Measurements from ENCODE around the gene WNT7B.

The WNT7B gene

GRCh38 chr22:45994491-45995404, 17.8 kb upstream of the WNT7B start:
- no peak for DNase-seq

DNA sequence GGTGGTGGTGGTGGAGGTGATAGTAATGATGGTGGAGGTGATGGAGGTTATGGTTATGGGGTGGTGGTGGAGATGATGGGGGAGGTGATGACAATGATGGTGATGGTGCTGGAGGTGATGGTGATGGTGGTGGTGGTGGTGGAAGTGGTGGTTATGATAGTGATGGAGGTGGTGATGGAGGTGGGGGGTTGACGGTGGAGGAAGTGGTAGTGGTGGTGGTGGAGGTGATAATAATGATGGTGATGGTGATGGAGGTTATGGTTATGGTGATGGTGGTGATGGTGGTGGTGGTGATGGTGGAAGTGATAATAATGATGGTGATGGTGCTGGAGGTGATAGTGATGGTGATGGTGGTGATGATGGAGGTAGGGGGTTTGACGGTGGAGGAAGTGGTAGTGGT, 16.9 kb upstream of the WNT7B start:
- no peak for DNase-seq

DNA sequence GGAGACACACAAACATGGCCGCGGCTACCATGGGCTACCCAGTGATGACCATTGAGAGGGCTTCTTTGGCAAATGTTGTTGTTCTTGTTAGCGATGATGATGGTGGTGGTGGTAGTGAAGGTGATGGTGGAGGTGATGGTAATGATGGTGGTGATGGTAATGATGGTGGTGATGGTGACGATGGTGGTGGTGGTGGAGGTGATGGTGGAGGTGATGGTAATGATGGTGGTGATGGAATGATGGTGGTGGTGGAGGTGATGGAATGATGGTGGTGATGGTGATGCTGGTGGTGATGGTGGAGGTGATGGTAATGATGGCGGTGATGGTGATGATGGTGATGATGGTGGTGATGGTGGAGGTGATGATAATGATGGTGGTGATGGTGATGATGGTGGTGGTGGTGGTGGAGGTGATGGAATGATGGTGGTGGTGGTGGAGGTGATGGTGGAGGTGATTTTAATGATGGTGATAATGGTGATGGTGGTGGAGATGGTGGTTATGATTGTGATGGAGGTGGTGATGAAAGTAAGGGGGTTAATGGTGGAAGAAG, 16.3 kb upstream of the WNT7B start:
- DNase-seq, result no peak

DNA sequence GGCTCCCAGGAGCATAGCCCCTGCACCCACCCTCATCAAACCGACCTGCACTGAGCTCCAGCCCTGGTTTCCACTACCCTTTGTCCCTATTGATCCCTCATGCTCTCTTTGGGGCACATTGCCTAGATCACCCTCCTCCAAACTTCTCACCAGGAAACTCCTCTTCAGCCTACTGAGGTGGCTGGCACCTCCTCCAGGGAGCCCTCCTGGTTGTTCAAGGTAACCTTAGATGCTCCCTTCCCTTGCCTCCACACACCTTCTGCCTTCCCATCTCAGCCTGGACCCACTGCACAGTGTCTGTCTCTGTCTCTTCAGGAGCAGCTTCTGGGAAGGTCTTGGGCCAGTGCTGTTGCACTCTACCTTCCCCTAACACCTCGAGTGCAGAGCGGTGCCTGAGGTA, 15.8 kb upstream of the WNT7B start:
- no peak for DNase-seq

- DNase-seq, result no peak
Observed at GRCh38 chr22:45991098-45991497, 14.1 kb upstream of the WNT7B start.

GRCh38 chr22:45987136-45987861, 10.3 kb upstream of the WNT7B start:
- no peak for DNase-seq

DNA sequence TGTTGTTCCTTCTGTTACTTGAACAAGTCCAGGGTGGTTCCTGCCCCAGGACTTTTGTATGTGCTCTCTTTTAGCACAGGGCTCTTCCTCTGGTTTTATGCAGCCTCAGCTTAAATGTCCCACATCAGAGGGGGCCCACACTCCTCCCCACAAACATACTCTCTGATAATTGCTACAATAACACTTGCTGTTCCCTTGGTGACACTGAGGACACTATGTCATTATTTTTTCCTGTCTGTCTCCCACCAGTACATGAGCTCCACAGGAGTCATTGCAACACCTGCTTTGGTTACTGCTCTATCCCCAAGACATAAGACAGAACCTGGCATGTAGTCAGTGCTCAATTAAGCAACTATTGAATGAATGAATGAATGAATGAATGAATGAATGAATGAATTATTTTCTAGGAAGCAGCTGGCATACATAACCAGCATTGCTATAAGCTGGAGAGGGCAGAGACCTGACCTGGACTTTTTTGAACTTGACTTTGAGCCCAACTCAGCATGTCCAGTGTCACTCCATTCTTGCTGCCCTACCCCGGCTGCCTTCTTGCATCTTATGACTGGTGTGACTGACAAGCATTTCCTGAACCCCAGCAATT, 7.5 kb upstream of the WNT7B start:
- DNase-seq, result no peak

GRCh38 chr22:45983797-45984196, 6.8 kb upstream of the WNT7B start:
- DNase-seq, result no peak

DNA sequence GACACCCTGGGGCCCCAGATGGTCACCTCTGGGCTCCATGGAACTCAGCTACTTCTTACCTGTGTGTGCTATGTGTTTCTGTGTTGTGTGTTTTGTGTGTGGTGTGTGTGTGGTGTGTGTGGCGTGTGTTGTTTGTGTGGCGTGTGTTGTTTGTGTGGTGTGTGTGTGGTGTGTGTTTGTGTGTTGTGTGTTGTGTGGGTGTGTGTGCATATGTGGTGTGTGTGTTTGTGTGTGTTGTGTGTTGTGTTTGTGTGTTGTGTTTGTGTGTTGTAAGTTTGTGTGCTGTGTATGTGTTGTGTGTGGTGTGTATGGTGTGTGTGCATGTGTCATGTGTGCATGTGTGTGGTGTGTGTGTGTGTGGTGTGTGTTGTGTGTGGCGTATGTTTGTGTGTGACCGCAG, 3.8 kb upstream of the WNT7B start:
- DNase-seq, result no peak

- no peak for DNase-seq
Observed at GRCh38 chr22:45980268-45980570, 3.3 kb upstream of the WNT7B start.

DNA sequence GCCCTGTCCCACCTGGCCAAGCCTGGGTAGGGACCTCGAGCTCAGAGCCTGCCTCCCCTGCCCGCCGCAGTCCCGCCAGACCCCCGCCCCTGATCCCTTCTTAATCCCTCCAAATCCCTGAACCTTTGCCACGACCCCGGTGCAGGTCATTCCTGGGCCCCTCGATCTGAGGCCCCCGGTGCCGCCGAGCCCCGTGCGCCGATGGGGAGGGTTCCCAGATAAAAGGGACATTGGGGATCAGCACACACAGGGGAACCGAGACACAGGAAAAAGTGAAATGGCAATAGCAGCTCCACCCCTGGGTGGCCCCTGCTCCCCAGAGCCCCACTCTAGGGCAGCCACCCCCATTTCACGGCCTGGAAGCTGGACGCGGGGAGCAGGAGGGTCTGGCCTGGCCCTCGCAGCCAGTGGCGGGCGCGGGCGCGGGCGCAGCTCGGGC, 1.3 kb upstream of the WNT7B start:
- DNase-seq, result no peak

GRCh38 chr22:45977551-45978274, 751 bp upstream of the WNT7B start:
- DNase-seq, result no peak

GRCh38 chr22:45976254-45977002, 534 bp downstream of the WNT7B start:
- no peak for DNase-seq

DNA sequence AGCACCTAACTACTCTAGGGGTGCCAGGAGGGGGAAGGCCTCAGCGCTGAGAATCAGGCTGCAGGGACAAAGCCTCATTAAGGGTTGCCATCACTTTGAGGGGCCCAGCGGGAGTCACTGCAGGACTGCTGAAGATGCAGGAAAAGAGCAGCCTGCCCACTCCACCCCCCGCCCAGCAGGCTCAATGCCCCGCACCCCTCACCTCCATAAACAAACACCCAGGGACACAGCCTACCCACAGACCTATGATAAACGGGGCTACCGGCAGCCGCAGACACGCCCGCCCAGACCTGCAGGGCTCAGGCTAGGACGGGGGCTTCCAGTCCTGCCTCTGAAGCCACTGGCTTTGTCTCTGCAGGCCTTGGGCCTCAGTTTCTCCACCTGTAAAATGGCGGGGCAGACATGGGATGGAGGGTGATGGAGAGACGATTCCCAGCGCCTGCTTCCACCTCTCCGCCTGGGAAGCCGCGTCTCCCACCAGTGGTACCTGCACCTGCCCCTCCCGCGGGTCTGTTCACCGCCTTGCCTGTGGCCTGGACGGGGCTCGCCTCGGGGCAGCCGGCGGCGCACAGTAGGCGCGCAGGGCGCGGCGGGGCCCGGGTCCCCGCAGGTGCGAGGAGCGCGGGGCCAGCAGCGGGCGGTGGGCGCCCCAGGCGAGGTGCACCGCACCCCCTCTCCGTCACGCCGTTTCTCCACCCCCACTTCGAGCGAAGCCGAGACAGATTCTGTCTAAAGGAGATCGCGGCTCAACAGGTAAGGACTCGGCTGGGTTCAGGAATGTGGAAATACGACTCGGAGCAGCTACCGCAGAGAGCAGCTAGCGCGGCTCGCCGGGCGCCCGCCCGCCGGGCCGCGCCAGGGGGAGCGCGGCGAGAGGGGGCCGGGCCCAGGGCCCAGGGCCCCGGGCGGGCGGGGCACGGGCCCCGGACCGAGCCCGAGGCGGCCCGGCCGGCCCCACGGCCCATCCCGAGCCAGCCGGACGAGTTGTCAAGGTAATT, 1.5 kb downstream of the WNT7B start:
- no peak for DNase-seq

DNA sequence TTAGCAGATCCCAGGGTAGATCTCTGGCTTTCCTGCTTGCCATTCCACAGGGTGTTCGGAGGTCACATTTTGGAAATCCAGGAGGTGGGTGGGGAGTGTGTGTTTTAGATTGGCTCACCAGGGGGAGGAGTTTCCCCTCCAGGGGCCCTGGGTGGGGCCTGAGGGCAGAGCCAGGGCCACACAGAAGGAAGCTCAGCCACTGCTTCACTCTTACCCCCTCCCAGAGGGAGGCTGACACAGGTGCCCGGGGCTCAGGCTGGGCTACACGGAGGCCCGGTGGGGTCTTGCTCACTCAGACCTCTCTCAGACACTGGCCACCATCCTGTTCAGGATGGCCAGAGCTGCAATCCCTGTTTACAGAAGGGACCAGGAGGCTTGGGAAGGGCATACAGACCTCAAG, 2.5 kb downstream of the WNT7B start:
- DNase-seq, result no peak

DNA sequence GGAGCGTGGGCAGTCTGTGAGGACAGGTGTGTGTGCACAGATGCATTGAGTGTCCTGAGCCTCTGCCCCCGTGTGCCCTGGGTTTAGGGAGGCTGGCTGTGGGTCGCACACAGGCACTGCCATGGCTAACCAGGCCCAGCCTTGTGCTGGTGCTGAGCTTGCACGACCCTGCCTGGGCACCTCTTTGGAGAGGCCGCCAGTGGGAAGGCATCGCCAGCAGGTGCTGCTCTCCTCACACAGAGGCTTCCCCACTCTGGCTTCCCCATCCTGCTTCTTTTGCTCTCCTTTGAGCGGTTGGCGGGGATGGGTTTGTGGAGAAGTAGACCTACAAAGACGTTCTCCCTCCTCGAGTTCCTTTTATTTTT, 4.1 kb downstream of the WNT7B start:
- no peak for DNase-seq

GRCh38 chr22:45972091-45972888, 4.7 kb downstream of the WNT7B start:
- no peak for DNase-seq

DNA sequence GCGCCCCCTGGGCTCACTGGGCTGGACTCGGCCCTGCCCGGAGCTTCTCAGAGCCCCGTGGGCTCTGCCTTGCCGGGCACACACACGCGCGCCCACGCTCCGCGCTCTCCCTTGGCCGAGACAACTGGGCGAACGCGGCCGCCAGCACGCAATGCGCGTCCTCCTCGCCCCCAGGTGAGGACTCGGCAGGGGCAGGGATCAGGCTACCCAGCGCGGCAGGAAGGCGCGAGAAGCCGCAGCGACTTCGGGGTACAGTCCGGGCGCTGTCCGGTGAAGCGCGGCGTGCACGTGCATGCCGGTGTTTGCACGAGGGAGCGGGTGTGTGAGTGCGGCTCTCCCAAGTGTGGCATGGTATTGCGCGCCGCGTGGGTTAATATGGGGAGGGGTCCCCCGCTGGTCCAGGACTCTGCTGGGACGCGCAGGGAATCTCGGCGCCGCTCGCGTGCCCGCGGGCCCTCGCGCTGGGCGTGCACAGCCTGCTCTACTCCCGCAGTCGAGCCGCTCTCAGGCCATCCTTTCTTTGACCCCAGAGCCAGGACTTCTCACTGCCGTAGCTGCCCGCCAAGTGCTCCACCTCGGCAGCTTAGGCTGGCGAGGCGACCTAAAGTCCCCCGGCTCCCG, 5.4 kb downstream of the WNT7B start:
- DNase-seq, result no peak

DNA sequence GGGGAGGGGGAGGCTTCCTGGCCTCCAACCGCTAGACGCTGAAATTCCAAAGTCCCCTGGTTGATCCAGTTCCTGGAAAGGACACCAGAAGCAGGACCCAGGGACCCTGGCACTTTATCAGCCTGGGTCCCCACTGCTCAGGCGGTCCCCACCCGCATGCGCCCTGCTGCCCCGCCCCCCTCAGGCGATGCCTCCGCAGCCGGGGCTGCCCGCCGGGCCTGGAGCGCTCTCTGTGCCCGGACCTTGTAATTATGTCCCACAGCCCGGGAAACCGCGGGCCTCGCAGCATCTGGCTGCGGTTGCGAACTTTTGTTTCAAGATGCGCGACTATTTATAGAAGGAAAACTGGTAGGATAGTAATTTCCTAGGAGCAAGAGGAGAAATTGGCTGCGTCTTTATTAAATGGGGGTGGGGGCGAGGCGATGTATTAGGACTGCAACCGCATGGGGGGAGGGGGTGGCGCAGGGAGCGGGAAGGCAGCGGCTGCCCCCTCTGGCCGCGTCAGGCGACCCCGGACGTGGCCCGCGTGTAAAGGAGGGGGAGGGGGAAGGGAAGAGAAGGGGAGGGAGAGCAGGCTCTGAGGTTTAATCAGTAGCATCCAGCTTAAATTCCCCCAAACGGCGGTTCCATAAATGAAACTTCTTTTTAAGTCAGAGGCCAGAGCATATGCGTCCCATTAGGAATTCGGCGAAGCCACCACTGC, 6.1 kb downstream of the WNT7B start:
- DNase-seq, result no peak
